GM13977 (cell line): ENCODE measurements around the gene ENPP1.
"Not testable (repeated sequence)": the region's sequence is repeated elsewhere in the genome, so short reads cannot be mapped to it uniquely, and the experiment has no call there.

Source experiments
- DNase-seq: peaks from one replicate; pipeline ENCODE4 v3.0.0; 2012; ENCODE audit warnings: low spot score
- in situ Hi-C: fragments of 300-500 bp; cut with MboI; formaldehyde crosslinking; loops from one replicate; pipeline ENCODE4 v1.12.0; 2022; ENCODE audit warnings: low sequenced_read_pairs, low pct_unique_long_range_greater_than_20kb, mixed read lengths, inconsistent platforms; ENCODE audit not compliant: unreplicated experiment
- TF ChIP-seq, protein P1 (sequence below): IDR thresholded peaks from 2 replicates; pipeline ENCODE4 v1.5.1; 2012; ENCODE audit warnings: mild to moderate bottlenecking, control low read depth; ENCODE audit not compliant: insufficient read depth; ENCODE audit errors: extremely low read depth, missing control alignments

Gene ENPP1

DNA sequence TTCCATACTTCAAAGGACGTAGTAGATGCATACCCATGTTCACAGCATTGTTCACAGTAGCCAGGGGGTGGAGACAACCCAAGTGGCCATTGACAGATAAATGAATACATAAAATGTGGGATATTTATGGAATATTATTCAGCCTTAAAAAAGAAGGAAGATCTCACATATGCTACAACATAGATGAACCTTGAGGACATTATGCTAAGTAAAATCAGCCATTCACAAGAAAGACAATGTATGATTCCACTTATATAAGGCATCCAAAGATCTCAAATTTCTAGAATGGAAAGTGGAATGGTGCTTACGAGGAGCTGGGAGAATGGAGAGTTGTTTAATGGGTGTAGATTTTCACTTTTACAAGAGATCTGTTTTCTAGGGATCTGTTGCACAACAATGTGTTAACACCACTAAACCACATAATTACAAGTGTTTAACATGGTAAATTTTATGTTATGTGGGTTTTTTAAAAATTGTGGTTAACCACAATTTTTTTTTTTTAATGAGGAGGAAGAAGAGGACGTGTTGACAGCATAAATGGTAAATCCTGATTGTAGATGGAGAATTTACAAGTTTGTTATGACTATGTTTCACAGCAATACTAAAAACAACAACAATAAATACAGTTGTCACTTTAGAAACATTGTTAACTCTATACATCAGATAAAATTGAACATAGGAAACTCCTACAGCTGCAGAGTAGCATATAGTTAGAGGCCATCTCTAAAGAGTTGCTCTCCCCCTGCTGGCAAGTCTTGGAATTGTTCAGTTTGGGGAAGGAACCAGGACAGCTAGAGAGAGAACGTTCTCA lies 101.8 kb downstream of the ENPP1 start:
- in situ Hi-C loops, result loop anchor here (10.0 kb wide), 1 partner anchor 215 kb away; no protein-coding TSS in a partner anchor
- TF ChIP-seq, protein P1, sequence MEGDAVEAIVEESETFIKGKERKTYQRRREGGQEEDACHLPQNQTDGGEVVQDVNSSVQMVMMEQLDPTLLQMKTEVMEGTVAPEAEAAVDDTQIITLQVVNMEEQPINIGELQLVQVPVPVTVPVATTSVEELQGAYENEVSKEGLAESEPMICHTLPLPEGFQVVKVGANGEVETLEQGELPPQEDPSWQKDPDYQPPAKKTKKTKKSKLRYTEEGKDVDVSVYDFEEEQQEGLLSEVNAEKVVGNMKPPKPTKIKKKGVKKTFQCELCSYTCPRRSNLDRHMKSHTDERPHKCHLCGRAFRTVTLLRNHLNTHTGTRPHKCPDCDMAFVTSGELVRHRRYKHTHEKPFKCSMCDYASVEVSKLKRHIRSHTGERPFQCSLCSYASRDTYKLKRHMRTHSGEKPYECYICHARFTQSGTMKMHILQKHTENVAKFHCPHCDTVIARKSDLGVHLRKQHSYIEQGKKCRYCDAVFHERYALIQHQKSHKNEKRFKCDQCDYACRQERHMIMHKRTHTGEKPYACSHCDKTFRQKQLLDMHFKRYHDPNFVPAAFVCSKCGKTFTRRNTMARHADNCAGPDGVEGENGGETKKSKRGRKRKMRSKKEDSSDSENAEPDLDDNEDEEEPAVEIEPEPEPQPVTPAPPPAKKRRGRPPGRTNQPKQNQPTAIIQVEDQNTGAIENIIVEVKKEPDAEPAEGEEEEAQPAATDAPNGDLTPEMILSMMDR, result peak; percentile 74
- DNase-seq, result peak; percentile 55

DNA sequence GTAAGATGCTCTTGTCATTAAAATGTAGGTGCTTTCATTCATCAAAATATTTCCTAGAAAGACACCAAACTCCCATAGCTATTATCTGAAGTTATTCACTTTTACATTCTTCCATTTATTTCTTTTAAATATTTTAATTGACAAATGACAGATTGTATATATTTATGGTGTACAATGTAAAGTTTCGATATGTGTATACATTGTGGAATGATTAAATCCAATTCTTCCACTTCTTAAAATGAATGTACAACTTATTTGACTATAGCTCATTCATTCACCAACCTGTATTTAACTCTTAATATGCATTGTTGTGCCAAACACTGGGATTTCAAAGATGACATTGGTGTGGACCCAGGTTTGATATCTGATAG lies 102.4 kb downstream of the ENPP1 start:
- DNase-seq, result no peak
- TF ChIP-seq, protein P1, result no peak
- in situ Hi-C loops, result loop anchor here (10.0 kb wide), 1 partner anchor 215 kb away; no protein-coding TSS in a partner anchor

DNA sequence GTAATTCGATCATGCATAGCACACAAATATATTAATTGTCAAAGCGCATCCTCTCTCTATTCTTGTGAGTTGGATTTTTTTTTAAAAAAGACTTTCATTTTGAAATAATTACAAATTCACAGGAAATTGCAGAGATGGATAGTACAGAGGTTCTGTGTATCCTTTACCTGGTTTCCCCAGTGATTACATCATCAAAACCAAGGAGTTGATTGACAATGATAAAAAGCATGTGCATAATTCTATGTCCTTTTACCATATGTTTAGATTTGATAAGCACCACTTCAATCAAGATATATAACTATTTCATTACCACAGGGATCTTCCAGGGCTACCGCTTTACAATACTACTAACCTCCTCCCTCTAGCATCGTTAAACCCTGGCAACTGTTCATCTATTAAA lies 103.1 kb downstream of the ENPP1 start:
- DNase-seq, result no peak
- in situ Hi-C loops, result loop anchor here (10.0 kb wide), 1 partner anchor 216 kb away; no protein-coding TSS in a partner anchor
- TF ChIP-seq, protein P1, result no peak

DNA sequence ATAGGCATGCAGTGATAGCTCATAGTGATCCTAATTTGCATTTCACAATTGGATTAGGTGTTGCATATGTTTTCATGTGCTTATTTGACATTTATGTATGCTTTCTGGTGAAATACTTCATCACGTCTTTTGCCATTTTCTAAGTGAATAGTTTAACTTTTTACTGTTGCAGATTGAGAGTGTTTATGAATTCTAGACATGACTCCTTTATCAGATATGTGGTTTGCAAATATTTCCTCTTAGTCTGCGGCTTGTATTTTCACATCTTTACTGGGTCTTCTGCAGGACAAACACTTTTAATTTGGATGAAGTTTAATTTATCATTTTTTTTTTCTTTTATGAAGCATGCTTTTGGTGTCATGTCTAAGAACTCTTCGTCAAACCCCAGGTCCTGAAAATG lies 104.1 kb downstream of the ENPP1 start:
- in situ Hi-C loops, result loop anchor here (10.0 kb wide), 1 partner anchor 217 kb away; no protein-coding TSS in a partner anchor
- TF ChIP-seq, protein P1, result no peak
- no peak for DNase-seq

DNA sequence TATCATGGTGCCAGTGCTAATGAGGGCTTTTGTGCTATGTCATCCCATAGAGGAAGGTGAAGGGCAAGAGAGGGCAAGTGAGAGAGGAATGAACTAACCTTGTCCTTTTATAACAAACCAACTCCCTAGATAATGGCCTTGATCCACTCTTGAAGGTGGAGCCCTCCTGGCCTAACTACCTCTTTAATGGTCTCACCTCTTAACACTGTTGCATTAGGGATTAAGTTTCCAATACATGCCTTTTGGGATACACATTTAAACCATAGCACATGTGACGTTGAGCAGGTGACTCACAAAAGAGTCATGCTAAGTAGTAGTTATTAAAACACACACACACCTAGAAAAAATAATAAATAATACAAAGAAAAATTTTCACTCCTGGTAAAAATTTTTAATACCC lies 106.4 kb downstream of the ENPP1 start:
- in situ Hi-C loops, result loop anchor here (10.0 kb wide), 1 partner anchor 219 kb away; no protein-coding TSS in a partner anchor
- DNase-seq, result no peak
- TF ChIP-seq, protein P1, result no peak

DNA sequence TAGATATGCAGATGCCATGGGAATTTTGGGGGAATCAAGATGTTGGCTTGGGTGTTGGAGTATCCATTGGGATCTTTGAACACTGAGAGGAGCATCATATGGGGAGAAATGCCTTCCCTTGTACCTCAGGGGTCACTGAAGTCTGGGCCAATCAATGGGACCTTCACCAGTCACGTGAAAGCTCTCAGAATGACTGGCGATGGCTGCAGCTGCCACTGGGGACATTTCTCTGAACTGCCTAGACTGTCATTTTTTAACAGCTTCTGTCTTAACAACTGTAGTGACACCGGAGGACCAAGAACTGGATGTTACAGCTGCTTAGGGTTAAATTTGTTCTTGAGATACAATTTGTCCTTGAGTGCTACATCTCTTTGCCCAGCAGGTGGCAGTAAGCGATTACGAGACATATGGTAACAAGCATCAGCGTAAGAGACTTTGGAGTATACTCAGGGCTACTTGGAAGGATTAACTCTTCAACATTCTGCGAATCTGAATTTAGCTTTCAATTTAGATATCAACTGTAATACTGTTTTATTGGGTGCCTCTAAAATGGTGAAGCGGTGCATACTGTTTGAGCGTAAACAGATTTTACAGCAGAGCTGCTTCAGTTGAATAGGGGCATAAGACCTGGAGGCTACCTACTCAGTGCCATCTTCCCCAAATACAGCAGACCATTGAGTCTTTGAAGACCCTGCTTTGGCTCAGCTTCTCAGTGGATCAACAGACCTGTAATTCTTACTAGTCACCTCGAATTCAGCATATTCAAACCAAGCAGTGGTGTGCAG lies 107.3 kb downstream of the ENPP1 start:
- TF ChIP-seq, protein P1, result peak; percentile 77
- peak; percentile 51 for DNase-seq
- in situ Hi-C loops, result loop anchor here (10.0 kb wide), 1 partner anchor 220 kb away; no protein-coding TSS in a partner anchor

DNA sequence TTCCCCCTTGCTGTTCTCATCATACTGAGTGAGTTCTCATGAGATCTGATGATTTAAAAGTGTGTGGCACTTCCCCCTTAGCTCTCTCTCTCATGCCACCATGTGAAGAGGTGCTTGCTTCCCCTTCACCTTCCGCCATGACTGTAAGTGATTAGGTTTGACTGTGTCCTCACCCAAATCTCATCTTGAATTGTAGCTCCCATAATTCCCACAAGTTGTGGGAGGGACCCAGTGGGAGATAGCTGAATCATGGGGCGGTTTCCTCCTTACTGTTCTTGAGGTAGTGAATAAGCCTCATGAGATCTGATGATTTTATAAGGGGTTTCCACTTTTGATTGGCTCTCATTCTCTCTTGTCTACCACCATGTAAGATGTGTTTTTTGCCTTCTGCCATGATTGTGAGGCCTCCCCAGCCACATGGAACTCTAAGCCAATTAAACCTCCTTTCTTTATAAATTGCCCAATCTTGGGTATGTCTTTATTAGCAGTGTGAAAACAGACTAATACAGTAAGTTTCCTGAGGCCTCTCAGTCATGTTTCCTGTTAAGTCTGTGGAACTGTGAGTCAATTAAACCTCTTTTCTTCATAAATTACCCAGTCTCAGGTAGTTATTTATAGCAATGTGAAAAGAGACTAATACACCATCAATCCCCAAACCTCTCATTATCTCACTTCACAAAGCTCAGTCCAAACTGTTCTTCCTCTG lies 108.4 kb downstream of the ENPP1 start:
- in situ Hi-C loops, result loop anchor here (10.0 kb wide), 1 partner anchor 221 kb away; no protein-coding TSS in a partner anchor

More for the DNA sequence above, 108.4 kb downstream of the ENPP1 start:
- DNase-seq, result not testable (repeated sequence)
